K562 (cell line): ENCODE data around the gene VPS45. TPM values are rescaled to one million over a fixed set of nuclear protein-coding genes. Genes with fewer than 3 reads are reported as not detected.

Experiments
- ARID1B ChIP-seq: fragments of 450-650 bp; IDR thresholded peaks from 2 replicates; pipeline ENCODE4 v1.6.1; 2016; ENCODE audit warnings: antibody characterized with exemption, mild to moderate bottlenecking, inconsistent platforms
- FOXK2 ChIP-seq, 2 experiments: fragments of 450-650 bp; IDR thresholded peaks in 1 of 2; conservative IDR thresholded peaks in 1 of 2; 2 replicates each; pipeline ENCODE4 v1.6.1; 2016; ENCODE audit warnings: low read depth in 2 of 2, mild to moderate bottlenecking in 1 of 2
- GABPB1 ChIP-seq: sonication (generic); formaldehyde crosslinking; IDR thresholded peaks from 2 replicates; pipeline ENCODE4 v1.8.0; 2022; ENCODE audit warnings: mild to moderate bottlenecking, missing genetic modification reagents
- GTF2E2 ChIP-seq: fragments of 200-800 bp; sonication (Bioruptor generic); IDR thresholded peaks from 2 replicates; pipeline ENCODE4 v1.6.1; 2016; ENCODE audit warnings: missing genetic modification characterization, missing compliant biosample characterization
- HDAC1 ChIP-seq, 2 experiments: fragments of 450-650 bp; IDR thresholded peaks; 2 replicates each; pipeline ENCODE4 v1.6.1; 2016 to 2017; ENCODE audit warnings: inconsistent platforms in 1 of 2, mild to moderate bottlenecking in 1 of 2, moderate library complexity in 1 of 2
- HDAC8 ChIP-seq: fragments of 450-650 bp; IDR thresholded peaks from 2 replicates; pipeline ENCODE4 v1.6.1; 2016; ENCODE audit warnings: mild to moderate bottlenecking, missing genetic modification characterization, moderate library complexity, missing compliant biosample characterization
- HES1 ChIP-seq: fragments of 450-650 bp; IDR thresholded peaks from 2 replicates; pipeline ENCODE4 v1.6.1; 2016; ENCODE audit warnings: low read depth, mild to moderate bottlenecking, moderate library complexity
- HMBOX1 ChIP-seq: sonication (generic); IDR thresholded peaks from 2 replicates; pipeline ENCODE4 v1.6.1; 2016
- NELFE ChIP-seq: IDR thresholded peaks from 2 replicates; pipeline ENCODE4 v1.6.1; 2011; ENCODE audit warnings: mild to moderate bottlenecking; ENCODE audit not compliant: insufficient read depth, insufficient read length
- NEUROD1 ChIP-seq: fragments of 150-350 bp; IDR thresholded peaks from 2 replicates; pipeline ENCODE4 v1.6.1; 2014; ENCODE audit warnings: borderline replicate concordance, low read length, low read depth; ENCODE audit not compliant: partially characterized antibody
- RBM22 ChIP-seq: fragments of 200-400 bp; formaldehyde crosslinking; IDR thresholded peaks from 2 replicates; pipeline ENCODE4 v1.6.1; 2018; ENCODE audit warnings: low read length, low read depth; ENCODE audit not compliant: poor library complexity, severe bottlenecking
- STAT5A ChIP-seq: IDR thresholded peaks from 2 replicates; pipeline ENCODE4 v1.6.1; 2012; ENCODE audit warnings: low read length, inconsistent platforms, borderline replicate concordance
- ZNF253 ChIP-seq: fragments of 250-450 bp; sonication (Bioruptor Pico); conservative IDR thresholded peaks from 2 replicates; pipeline ENCODE4 v1.6.1; 2021; ENCODE audit warnings: mild to moderate bottlenecking
- ZNF444 ChIP-seq: fragments of 250-450 bp; sonication (Bioruptor Pico); IDR thresholded peaks from 2 replicates; pipeline ENCODE4 v1.4.0; 2020; ENCODE audit warnings: mild to moderate bottlenecking, moderate library complexity
- ZNF766 ChIP-seq: fragments of 200-800 bp; sonication (Bioruptor generic); conservative IDR thresholded peaks from 2 replicates; pipeline ENCODE4 v1.6.1; 2016; ENCODE audit warnings: missing genetic modification characterization, missing compliant biosample characterization
- ZSCAN29 ChIP-seq: fragments of 450-650 bp; IDR thresholded peaks from 2 replicates; pipeline ENCODE4 v1.6.1; 2017
- ZZZ3 ChIP-seq: fragments of 450-650 bp; IDR thresholded peaks from 2 replicates; pipeline ENCODE4 v1.6.1; 2016; ENCODE audit warnings: antibody characterized with exemption, mild to moderate bottlenecking, moderate library complexity
- polyA plus RNA-seq, 8 experiments: library from polyadenylated mRNA; depleted of rRNA in 4 of 8; stranded (reverse) in 5 of 8; unstranded in 3 of 8; fragments of >200 nt; fragmentation: Nextera tagmentation in 2 of 8; fragmentation: Illumina TruSeq in 1 of 8; extraction: Ambion mirVana in 2 of 8; extraction: Trizol in 1 of 8; gene quantifications; 2 replicates each; pipeline versions ENCODE4 v1.2.1 to v1.2.3, GENCODE V29; 2011 to 2014; ENCODE audit warnings: inconsistent platforms in 1 of 8, missing spikeins in 1 of 8
- total RNA-seq, 7 experiments: library from RNA; depleted of rRNA in 6 of 7; stranded (reverse); fragments of >200 nt in 6 of 7; fragmentation: Illumina TruSeq in 2 of 7; extraction: Trizol in 2 of 7; gene quantifications; 2 replicates each; pipeline versions ENCODE4 v1.2.1 to v1.2.3, GENCODE V29; 2011 to 2021; ENCODE audit warnings: low replicate concordance in 1 of 7
- TF ChIP-seq, protein P1 (sequence below): sonication (generic); formaldehyde crosslinking; IDR thresholded peaks from 2 replicates; pipeline ENCODE4 v1.9.0; 2022; ENCODE audit warnings: mild to moderate bottlenecking, missing genetic modification reagents
- TF ChIP-seq, protein P2 (sequence below): fragments of 450-650 bp; formaldehyde crosslinking; IDR thresholded peaks from 2 replicates; pipeline ENCODE4 v1.4.0; 2020; ENCODE audit warnings: mild to moderate bottlenecking, moderate library complexity
- TF ChIP-seq, protein P3 (sequence below): fragments of 250-450 bp; sonication (Bioruptor Pico); IDR thresholded peaks from 2 replicates; pipeline ENCODE4 v1.8.0; 2021; ENCODE audit warnings: mild to moderate bottlenecking, moderate library complexity

VPS45 gene
- total and polyA plus RNA-seq, 9 of the 15 experiments (the other 6 are each of a cell fraction or from before 2014, with no cell fraction given) = 17.9 to 48.2 (median 34.4) TPM

GRCh38 chr1:150162862-150163706 is 95.5 kb downstream of the VPS45 start (continued):
- TF ChIP-seq, protein P1, sequence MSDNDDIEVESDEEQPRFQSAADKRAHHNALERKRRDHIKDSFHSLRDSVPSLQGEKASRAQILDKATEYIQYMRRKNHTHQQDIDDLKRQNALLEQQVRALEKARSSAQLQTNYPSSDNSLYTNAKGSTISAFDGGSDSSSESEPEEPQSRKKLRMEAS (CRISPR knock-in tag) = peak; percentile 84
- TF ChIP-seq RBM22 = no peak
- no peak for TF ChIP-seq HDAC8
- peak; percentile 91 for TF ChIP-seq ARID1B
- no peak for TF ChIP-seq ZSCAN29
- TF ChIP-seq HDAC1 (IDR thresholded peaks at IDR 0.05) = peak in 1 of 2 experiments; percentile 58; a peak in 1 of 4 replicates
- TF ChIP-seq, protein P2, sequence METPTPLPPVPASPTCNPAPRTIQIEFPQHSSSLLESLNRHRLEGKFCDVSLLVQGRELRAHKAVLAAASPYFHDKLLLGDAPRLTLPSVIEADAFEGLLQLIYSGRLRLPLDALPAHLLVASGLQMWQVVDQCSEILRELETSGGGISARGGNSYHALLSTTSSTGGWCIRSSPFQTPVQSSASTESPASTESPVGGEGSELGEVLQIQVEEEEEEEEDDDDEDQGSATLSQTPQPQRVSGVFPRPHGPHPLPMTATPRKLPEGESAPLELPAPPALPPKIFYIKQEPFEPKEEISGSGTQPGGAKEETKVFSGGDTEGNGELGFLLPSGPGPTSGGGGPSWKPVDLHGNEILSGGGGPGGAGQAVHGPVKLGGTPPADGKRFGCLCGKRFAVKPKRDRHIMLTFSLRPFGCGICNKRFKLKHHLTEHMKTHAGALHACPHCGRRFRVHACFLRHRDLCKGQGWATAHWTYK = no peak
- TF ChIP-seq ZNF766 (CRISPR knock-in tag) = peak; percentile 93
- 0 out of 2 replicates have a peak, but pooled peaks have one; percentile 67 for TF ChIP-seq ZNF253
- 0 out of 2 replicates have a peak, but pooled peaks have one; percentile 22 for TF ChIP-seq HES1
- TF ChIP-seq, protein P3, sequence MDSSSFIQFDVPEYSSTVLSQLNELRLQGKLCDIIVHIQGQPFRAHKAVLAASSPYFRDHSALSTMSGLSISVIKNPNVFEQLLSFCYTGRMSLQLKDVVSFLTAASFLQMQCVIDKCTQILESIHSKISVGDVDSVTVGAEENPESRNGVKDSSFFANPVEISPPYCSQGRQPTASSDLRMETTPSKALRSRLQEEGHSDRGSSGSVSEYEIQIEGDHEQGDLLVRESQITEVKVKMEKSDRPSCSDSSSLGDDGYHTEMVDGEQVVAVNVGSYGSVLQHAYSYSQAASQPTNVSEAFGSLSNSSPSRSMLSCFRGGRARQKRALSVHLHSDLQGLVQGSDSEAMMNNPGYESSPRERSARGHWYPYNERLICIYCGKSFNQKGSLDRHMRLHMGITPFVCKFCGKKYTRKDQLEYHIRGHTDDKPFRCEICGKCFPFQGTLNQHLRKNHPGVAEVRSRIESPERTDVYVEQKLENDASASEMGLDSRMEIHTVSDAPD (CRISPR knock-in tag) = no peak
- TF ChIP-seq ZNF444 (CRISPR knock-in tag) = no peak
- TF ChIP-seq STAT5A = 0 out of 2 replicates have a peak, but pooled peaks have one; percentile 42
- peak; percentile 84 for TF ChIP-seq GTF2E2
- TF ChIP-seq HMBOX1 = no peak
- TF ChIP-seq ZZZ3 = no peak
- TF ChIP-seq NEUROD1 = peak; percentile 58
- TF ChIP-seq GABPB1 (CRISPR knock-in tag) = 0 out of 2 replicates have a peak, but pooled peaks have one; percentile 21
- peak; percentile 75 to 76 for TF ChIP-seq FOXK2 (conservative IDR thresholded peaks at IDR 0.05 in 1 of 2, IDR thresholded peaks at IDR 0.05 in 1 of 2; ENCODE audit: low read depth in 2 of 2)
- TF ChIP-seq NELFE = no peak
